ENCODE data around the gene GNLY. TPM values are rescaled to one million over a fixed set of nuclear protein-coding genes. Genes with fewer than 3 reads are reported as not detected.

GNLY gene
- total and polyA plus RNA-seq, 2 of the 13 experiments (the other 11 are each of a cell fraction or from before 2014, with no cell fraction given): not detected

DNA sequence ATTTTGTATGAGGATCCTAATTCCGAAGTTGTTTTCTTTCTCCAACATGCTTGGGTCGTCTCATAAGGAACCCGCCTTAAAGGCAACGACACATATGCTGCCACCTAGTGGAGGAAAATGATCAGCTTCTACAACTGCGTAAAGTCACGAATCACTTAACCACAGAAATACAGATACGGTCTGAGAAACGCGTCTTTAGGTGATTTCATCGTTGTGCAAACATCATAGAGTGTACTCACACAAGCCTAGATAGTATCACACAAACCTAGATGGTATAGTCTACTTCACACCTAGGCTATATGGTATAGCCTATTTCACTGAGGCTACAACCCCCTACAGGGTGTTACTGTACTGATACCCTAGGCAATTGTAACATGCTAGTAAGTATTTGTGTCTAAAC is 13.1 kb downstream of the GNLY start (continued):
- TF ChIP-seq, protein P1, sequence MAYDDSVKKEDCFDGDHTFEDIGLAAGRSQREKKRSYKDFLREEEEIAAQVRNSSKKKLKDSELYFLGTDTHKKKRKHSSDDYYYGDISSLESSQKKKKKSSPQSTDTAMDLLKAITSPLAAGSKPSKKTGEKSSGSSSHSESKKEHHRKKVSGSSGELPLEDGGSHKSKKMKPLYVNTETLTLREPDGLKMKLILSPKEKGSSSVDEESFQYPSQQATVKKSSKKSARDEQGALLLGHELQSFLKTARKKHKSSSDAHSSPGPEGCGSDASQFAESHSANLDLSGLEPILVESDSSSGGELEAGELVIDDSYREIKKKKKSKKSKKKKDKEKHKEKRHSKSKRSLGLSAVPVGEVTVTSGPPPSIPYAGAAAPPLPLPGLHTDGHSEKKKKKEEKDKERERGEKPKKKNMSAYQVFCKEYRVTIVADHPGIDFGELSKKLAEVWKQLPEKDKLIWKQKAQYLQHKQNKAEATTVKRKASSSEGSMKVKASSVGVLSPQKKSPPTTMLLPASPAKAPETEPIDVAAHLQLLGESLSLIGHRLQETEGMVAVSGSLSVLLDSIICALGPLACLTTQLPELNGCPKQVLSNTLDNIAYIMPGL (CRISPR knock-in tag; IDR thresholded peaks at IDR 0.05; ENCODE audit: borderline replicate concordance in 1 of 2, low read depth in 1 of 2): peak in 1 of 2 experiments; percentile 28; a peak in 1 of 4 replicates
- TF ChIP-seq JDP2 (CRISPR knock-in tag; IDR thresholded peaks at IDR 0.05; ENCODE audit: borderline replicate concordance) (no peak), BCL6 (CRISPR knock-in tag; IDR thresholded peaks at IDR 0.05) (0 out of 2 replicates have a peak, but pooled peaks have one; percentile 34), ZBTB33 (CRISPR knock-in tag; IDR thresholded peaks at IDR 0.05) (0 out of 2 replicates have a peak, but pooled peaks have one; percentile 18), GATAD1 (CRISPR knock-in tag; IDR thresholded peaks at IDR 0.05) (0 out of 2 replicates have a peak, but pooled peaks have one; percentile 25), ZBTB4 (CRISPR knock-in tag; IDR thresholded peaks at IDR 0.05; ENCODE audit: borderline replicate concordance) (no peak), KDM3A (CRISPR knock-in tag; IDR thresholded peaks at IDR 0.05; ENCODE audit: low read depth) (0 out of 2 replicates have a peak, but pooled peaks have one; percentile 32), SP140L (CRISPR knock-in tag; IDR thresholded peaks at IDR 0.05; ENCODE audit: borderline replicate concordance) (peak; percentile 64; the same call in 1 of the 2 replicates), ZBTB20 (CRISPR knock-in tag; IDR thresholded peaks at IDR 0.05; ENCODE audit: borderline replicate concordance, low read depth) (0 out of 2 replicates have a peak, but pooled peaks have one; percentile 30), ZNF619 (CRISPR knock-in tag; IDR thresholded peaks at IDR 0.05) (no peak), SP1 (IDR thresholded peaks at IDR 0.05) (no peak), SP1 (CRISPR knock-in tag; IDR thresholded peaks at IDR 0.05) (peak; percentile 20; the same call in 1 of the 2 replicates)
- TF ChIP-seq, protein P2, sequence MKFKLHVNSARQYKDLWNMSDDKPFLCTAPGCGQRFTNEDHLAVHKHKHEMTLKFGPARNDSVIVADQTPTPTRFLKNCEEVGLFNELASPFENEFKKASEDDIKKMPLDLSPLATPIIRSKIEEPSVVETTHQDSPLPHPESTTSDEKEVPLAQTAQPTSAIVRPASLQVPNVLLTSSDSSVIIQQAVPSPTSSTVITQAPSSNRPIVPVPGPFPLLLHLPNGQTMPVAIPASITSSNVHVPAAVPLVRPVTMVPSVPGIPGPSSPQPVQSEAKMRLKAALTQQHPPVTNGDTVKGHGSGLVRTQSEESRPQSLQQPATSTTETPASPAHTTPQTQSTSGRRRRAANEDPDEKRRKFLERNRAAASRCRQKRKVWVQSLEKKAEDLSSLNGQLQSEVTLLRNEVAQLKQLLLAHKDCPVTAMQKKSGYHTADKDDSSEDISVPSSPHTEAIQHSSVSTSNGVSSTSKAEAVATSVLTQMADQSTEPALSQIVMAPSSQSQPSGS (CRISPR knock-in tag; IDR thresholded peaks at IDR 0.05): peak; percentile 37; the same call in 1 of the 2 replicates
- TF ChIP-seq, protein P3, sequence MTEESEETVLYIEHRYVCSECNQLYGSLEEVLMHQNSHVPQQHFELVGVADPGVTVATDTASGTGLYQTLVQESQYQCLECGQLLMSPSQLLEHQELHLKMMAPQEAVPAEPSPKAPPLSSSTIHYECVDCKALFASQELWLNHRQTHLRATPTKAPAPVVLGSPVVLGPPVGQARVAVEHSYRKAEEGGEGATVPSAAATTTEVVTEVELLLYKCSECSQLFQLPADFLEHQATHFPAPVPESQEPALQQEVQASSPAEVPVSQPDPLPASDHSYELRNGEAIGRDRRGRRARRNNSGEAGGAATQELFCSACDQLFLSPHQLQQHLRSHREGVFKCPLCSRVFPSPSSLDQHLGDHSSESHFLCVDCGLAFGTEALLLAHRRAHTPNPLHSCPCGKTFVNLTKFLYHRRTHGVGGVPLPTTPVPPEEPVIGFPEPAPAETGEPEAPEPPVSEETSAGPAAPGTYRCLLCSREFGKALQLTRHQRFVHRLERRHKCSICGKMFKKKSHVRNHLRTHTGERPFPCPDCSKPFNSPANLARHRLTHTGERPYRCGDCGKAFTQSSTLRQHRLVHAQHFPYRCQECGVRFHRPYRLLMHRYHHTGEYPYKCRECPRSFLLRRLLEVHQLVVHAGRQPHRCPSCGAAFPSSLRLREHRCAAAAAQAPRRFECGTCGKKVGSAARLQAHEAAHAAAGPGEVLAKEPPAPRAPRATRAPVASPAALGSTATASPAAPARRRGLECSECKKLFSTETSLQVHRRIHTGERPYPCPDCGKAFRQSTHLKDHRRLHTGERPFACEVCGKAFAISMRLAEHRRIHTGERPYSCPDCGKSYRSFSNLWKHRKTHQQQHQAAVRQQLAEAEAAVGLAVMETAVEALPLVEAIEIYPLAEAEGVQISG (CRISPR knock-in tag; IDR thresholded peaks at IDR 0.05): peak; percentile 96
- TF ChIP-seq, protein P4, sequence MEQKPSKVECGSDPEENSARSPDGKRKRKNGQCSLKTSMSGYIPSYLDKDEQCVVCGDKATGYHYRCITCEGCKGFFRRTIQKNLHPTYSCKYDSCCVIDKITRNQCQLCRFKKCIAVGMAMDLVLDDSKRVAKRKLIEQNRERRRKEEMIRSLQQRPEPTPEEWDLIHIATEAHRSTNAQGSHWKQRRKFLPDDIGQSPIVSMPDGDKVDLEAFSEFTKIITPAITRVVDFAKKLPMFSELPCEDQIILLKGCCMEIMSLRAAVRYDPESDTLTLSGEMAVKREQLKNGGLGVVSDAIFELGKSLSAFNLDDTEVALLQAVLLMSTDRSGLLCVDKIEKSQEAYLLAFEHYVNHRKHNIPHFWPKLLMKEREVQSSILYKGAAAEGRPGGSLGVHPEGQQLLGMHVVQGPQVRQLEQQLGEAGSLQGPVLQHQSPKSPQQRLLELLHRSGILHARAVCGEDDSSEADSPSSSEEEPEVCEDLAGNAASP (CRISPR knock-in tag; IDR thresholded peaks at IDR 0.05; ENCODE audit: borderline replicate concordance): peak; percentile 35; the same call in 1 of the 2 replicates
